Activated T-cell treated with anti-CD3 and anti-CD28 coated beads for 1 hour (primary cell): ENCODE data around the gene CD160.
"Not testable (repeated sequence)": the region's sequence is repeated elsewhere in the genome, so short reads cannot be mapped to it uniquely, and the experiment has no call there.

Experiments used
- DNase-seq: peaks from one replicate; pipeline ENCODE4 v3.0.0-alpha.2; 2020; ENCODE audit warnings: low read depth

CD160 gene

GRCh38 chr1:145710291-145711027, 8.8 kb upstream of the CD160 start:
- no peak for DNase-seq

- no peak for DNase-seq
Measured at GRCh38 chr1:145711213-145711651, 8.1 kb upstream of the CD160 start.

GRCh38 chr1:145714524-145715111, 4.7 kb upstream of the CD160 start:
- no peak for DNase-seq

GRCh38 chr1:145716641-145717345, 2.5 kb upstream of the CD160 start:
- DNase-seq: no peak

GRCh38 chr1:145717833-145718232, 1.5 kb upstream of the CD160 start:
- no peak for DNase-seq

GRCh38 chr1:145718465-145718864, 834 bp upstream of the CD160 start:
- DNase-seq: not testable (repeated sequence)

- no peak for DNase-seq
Measured at GRCh38 chr1:145720556-145720877, 1.2 kb downstream of the CD160 start.

- DNase-seq: peak; percentile 71
Measured at GRCh38 chr1:145720878-145721671, 1.8 kb downstream of the CD160 start.

- not testable (repeated sequence) for DNase-seq
Measured at GRCh38 chr1:145726193-145726592, 6.9 kb downstream of the CD160 start.

- no peak for DNase-seq
Measured at GRCh38 chr1:145729196-145729595, 9.9 kb downstream of the CD160 start.

GRCh38 chr1:145729666-145730436, 10.6 kb downstream of the CD160 start:
- no peak for DNase-seq

- no peak for DNase-seq
Measured at GRCh38 chr1:145730467-145730866, 11.2 kb downstream of the CD160 start.

GRCh38 chr1:145730900-145731299, 11.6 kb downstream of the CD160 start:
- no peak for DNase-seq

- DNase-seq: no peak
Measured at GRCh38 chr1:145736191-145736590, 16.9 kb downstream of the CD160 start.

GRCh38 chr1:145740269-145740668, 21.0 kb downstream of the CD160 start:
- DNase-seq: no peak

- no peak for DNase-seq
Measured at GRCh38 chr1:145747398-145748247, 28.3 kb downstream of the CD160 start.

GRCh38 chr1:145750426-145750825, 31.1 kb downstream of the CD160 start:
- DNase-seq: no peak

- DNase-seq: no peak
Measured at GRCh38 chr1:145751491-145752037, 32.3 kb downstream of the CD160 start.

GRCh38 chr1:145757420-145757819, 38.1 kb downstream of the CD160 start:
- no peak for DNase-seq

GRCh38 chr1:145758116-145758515, 38.8 kb downstream of the CD160 start:
- no peak for DNase-seq
